ENCODE measurements around the gene CNOT3.

DNA sequence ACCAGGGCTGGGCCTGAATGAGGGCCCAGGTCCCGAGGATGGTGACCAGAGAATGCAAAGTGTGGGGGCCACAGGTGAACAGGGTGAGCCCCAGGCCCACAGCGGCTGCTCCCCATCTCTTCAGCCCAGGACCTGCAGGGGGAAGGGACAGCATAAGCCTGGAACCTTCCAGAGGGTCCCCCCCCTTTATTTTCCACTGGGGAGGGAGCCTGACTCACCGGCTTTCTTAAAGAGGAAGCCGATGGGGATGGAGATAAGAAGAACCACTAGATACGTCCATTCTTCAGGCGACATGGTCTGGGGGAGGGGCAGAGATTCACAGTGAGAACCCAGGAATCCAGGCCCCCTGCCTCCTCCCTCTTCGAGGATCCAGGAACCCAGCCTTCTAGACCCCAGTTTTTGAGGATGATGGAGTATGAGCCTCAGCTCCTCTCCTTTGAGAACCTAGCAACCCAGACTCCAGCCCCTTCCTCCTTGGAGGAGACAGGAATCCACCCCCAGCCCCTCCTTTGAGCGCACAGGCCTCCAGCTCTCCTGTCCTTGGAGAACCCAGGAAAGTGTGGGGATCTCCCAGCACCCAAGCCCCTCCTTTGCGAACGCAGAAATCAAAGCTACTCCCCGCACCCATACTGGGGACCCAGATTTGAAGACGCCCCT, 50.8 kb downstream of the CNOT3 start:
- TF ChIP-seq CTCF (IDR thresholded peaks at IDR 0.05) = no peak
- TF ChIP-seq POLR2A (IDR thresholded peaks at IDR 0.05) = no peak

Data from lower leg skin (tissue), 3 donors.